ENCODE measurements around the gene FANK1.

The FANK1 gene

GRCh38 chr10:126013489-126014281 lies 117.3 kb downstream of the FANK1 start:
- Histone ChIP-seq H3K27me3 (ENCODE audit: insufficient read depth, low read length) (no peaks in the 10 kb centered on the region), H2BK5ac (ENCODE audit: low read depth, low read length, poor library complexity) (no peak overlapping the region), H3K23ac (ENCODE audit: low read length) (no peak overlapping the region), H3K9me3 (ENCODE audit: insufficient read depth, low read depth, low read length) (no peaks in the 10 kb centered on the region), H3K9ac (ENCODE audit: low read length) (no peak overlapping the region), H3K4me1 (ENCODE audit: control insufficient read depth in 1 of 2, insufficient read depth in 2 of 2, low read length in 2 of 2) (peaks cover 0 to 8% of the 10 kb centered on the region in 2 experiments), H3K79me1 (ENCODE audit: low read length) (no peaks in the 10 kb centered on the region), H3K27ac (ENCODE audit: low read depth, low read length) (no peak overlapping the region), H3K4ac (ENCODE audit: low read depth, low read length) (no peak overlapping the region), H4K12ac (ENCODE audit: low read depth, low read length) (no peak overlapping the region), H3K4me2 (ENCODE audit: low read length) (no peak overlapping the region), H2AFZ (ENCODE audit: insufficient read depth, low read length, poor library complexity) (no peak overlapping the region), H2BK120ac (ENCODE audit: insufficient read depth, low read length, poor library complexity) (no peak overlapping the region), H3K4me3 (ENCODE audit: low read depth, low read length) (no peak overlapping the region), H3K18ac (ENCODE audit: low read length) (no peak overlapping the region), H3K14ac (ENCODE audit: low read length) (no peak overlapping the region), H3K79me2 (ENCODE audit: control insufficient read depth, insufficient read depth, low read length, poor library complexity) (no peaks in the 10 kb centered on the region), H4K8ac (ENCODE audit: low read depth, low read length) (no peak overlapping the region), H3K36me3 (ENCODE audit: control insufficient read depth in 1 of 2, insufficient read depth in 2 of 2, low read length in 2 of 2) (peaks cover 2 to 3% of the 10 kb centered on the region in 2 experiments), H4K91ac (ENCODE audit: low read depth, low read length) (no peak overlapping the region), H2BK12ac (ENCODE audit: low read length) (no peak overlapping the region), H2AK5ac (ENCODE audit: low read length) (no peak overlapping the region)
- WGBS (ENCODE audit: extremely low coverage, insufficient coverage, insufficient read length) = no CpG with 5 or more reads among the region's 10 CpGs
- DNase-seq = no peak

GRCh38 chr10:126014309-126014708 lies 117.9 kb downstream of the FANK1 start:
- Histone ChIP-seq H3K4me3 (ENCODE audit: low read depth, low read length) (no peak overlapping the region), H2BK120ac (ENCODE audit: insufficient read depth, low read length, poor library complexity) (no peak overlapping the region), H3K9me3 (ENCODE audit: insufficient read depth, low read depth, low read length) (no peaks in the 10 kb centered on the region), H3K9ac (ENCODE audit: low read length) (no peak overlapping the region), H2BK5ac (ENCODE audit: low read depth, low read length, poor library complexity) (no peak overlapping the region), H3K27ac (ENCODE audit: low read depth, low read length) (no peak overlapping the region), H2AFZ (ENCODE audit: insufficient read depth, low read length, poor library complexity) (no peak overlapping the region), H3K23ac (ENCODE audit: low read length) (no peak overlapping the region), H4K8ac (ENCODE audit: low read depth, low read length) (no peak overlapping the region), H2AK5ac (ENCODE audit: low read length) (no peak overlapping the region), H3K4me1 (ENCODE audit: control insufficient read depth in 1 of 2, insufficient read depth in 2 of 2, low read length in 2 of 2) (peaks cover 0 to 8% of the 10 kb centered on the region in 2 experiments), H4K12ac (ENCODE audit: low read depth, low read length) (no peak overlapping the region), H3K36me3 (ENCODE audit: control insufficient read depth in 1 of 2, insufficient read depth in 2 of 2, low read length in 2 of 2) (peaks cover 2 to 3% of the 10 kb centered on the region in 2 experiments), H2BK12ac (ENCODE audit: low read length) (no peak overlapping the region), H3K27me3 (ENCODE audit: insufficient read depth, low read length) (no peaks in the 10 kb centered on the region), H3K14ac (ENCODE audit: low read length) (no peak overlapping the region), H3K79me2 (ENCODE audit: control insufficient read depth, insufficient read depth, low read length, poor library complexity) (no peaks in the 10 kb centered on the region), H3K79me1 (ENCODE audit: low read length) (no peaks in the 10 kb centered on the region), H3K4me2 (ENCODE audit: low read length) (no peak overlapping the region), H3K18ac (ENCODE audit: low read length) (no peak overlapping the region), H3K4ac (ENCODE audit: low read depth, low read length) (no peak overlapping the region), H4K91ac (ENCODE audit: low read depth, low read length) (no peak overlapping the region)
- WGBS (ENCODE audit: extremely low coverage, insufficient coverage, insufficient read length) = no CpG with 5 or more reads among the region's 7 CpGs
- DNase-seq = no peak

- Histone ChIP-seq H3K79me1 (ENCODE audit: low read length) (no peaks in the 10 kb centered on the region), H4K91ac (ENCODE audit: low read depth, low read length) (no peak overlapping the region), H3K79me2 (ENCODE audit: control insufficient read depth, insufficient read depth, low read length, poor library complexity) (no peaks in the 10 kb centered on the region), H3K4ac (ENCODE audit: low read depth, low read length) (no peak overlapping the region), H2BK120ac (ENCODE audit: insufficient read depth, low read length, poor library complexity) (no peak overlapping the region), H3K4me3 (ENCODE audit: low read depth, low read length) (no peak overlapping the region), H3K36me3 (ENCODE audit: control insufficient read depth in 1 of 2, insufficient read depth in 2 of 2, low read length in 2 of 2) (no peaks in the 10 kb centered on the region), H3K4me2 (ENCODE audit: low read length) (no peak overlapping the region), H2AFZ (ENCODE audit: insufficient read depth, low read length, poor library complexity) (no peak overlapping the region), H3K27me3 (ENCODE audit: insufficient read depth, low read length) (no peaks in the 10 kb centered on the region), H3K14ac (ENCODE audit: low read length) (no peak overlapping the region), H3K27ac (ENCODE audit: low read depth, low read length) (no peak overlapping the region), H3K4me1 (ENCODE audit: control insufficient read depth in 1 of 2, insufficient read depth in 2 of 2, low read length in 2 of 2) (peaks cover 0 to 8% of the 10 kb centered on the region in 2 experiments), H2BK5ac (ENCODE audit: low read depth, low read length, poor library complexity) (no peak overlapping the region), H3K18ac (ENCODE audit: low read length) (no peak overlapping the region), H3K9me3 (ENCODE audit: insufficient read depth, low read depth, low read length) (no peaks in the 10 kb centered on the region), H4K8ac (ENCODE audit: low read depth, low read length) (no peak overlapping the region), H2BK12ac (ENCODE audit: low read length) (no peak overlapping the region), H3K9ac (ENCODE audit: low read length) (no peak overlapping the region), H4K12ac (ENCODE audit: low read depth, low read length) (no peak overlapping the region), H3K23ac (ENCODE audit: low read length) (no peak overlapping the region), H2AK5ac (ENCODE audit: low read length) (no peak overlapping the region)
- no peak for DNase-seq
- WGBS (ENCODE audit: extremely low coverage, insufficient coverage, insufficient read length) = no CpG with 5 or more reads among the region's 3 CpGs
These were observed 119.0 kb downstream of the FANK1 start for GRCh38 chr10:126015413-126015812.

GRCh38 chr10:126016156-126016805 lies 119.9 kb downstream of the FANK1 start:
- no peak overlapping the region for H2BK12ac ChIP-seq (ENCODE audit: low read length)
- H3K27ac ChIP-seq (ENCODE audit: low read depth, low read length) = no peak overlapping the region
- H3K4me1 ChIP-seq (ENCODE audit: control insufficient read depth in 1 of 2, insufficient read depth in 2 of 2, low read length in 2 of 2) = peaks cover 0 to 8% of the 10 kb centered on the region in 2 experiments
- H3K4me2 ChIP-seq (ENCODE audit: low read length) = no peak overlapping the region
- H3K14ac ChIP-seq (ENCODE audit: low read length) = no peak overlapping the region
- no peaks in the 10 kb centered on the region for H3K79me1 ChIP-seq (ENCODE audit: low read length)
- no peak overlapping the region for H2AFZ ChIP-seq (ENCODE audit: insufficient read depth, low read length, poor library complexity)
- WGBS (ENCODE audit: extremely low coverage, insufficient coverage, insufficient read length) = no CpG with 5 or more reads among the region's 4 CpGs
- no peak overlapping the region for H2BK120ac ChIP-seq (ENCODE audit: insufficient read depth, low read length, poor library complexity)
- H3K18ac ChIP-seq (ENCODE audit: low read length) = no peak overlapping the region
- H3K4ac ChIP-seq (ENCODE audit: low read depth, low read length) = no peak overlapping the region
- H3K9ac ChIP-seq (ENCODE audit: low read length) = no peak overlapping the region
- H3K79me2 ChIP-seq (ENCODE audit: control insufficient read depth, insufficient read depth, low read length, poor library complexity) = no peaks in the 10 kb centered on the region
- no peak overlapping the region for H2AK5ac ChIP-seq (ENCODE audit: low read length)
- no peaks in the 10 kb centered on the region for H3K9me3 ChIP-seq (ENCODE audit: insufficient read depth, low read depth, low read length)
- H4K91ac ChIP-seq (ENCODE audit: low read depth, low read length) = no peak overlapping the region
- H3K36me3 ChIP-seq (ENCODE audit: control insufficient read depth in 1 of 2, insufficient read depth in 2 of 2, low read length in 2 of 2) = no peaks in the 10 kb centered on the region
- H4K12ac ChIP-seq (ENCODE audit: low read depth, low read length) = no peak overlapping the region
- DNase-seq = no peak
- H3K4me3 ChIP-seq (ENCODE audit: low read depth, low read length) = no peak overlapping the region
- no peak overlapping the region for H2BK5ac ChIP-seq (ENCODE audit: low read depth, low read length, poor library complexity)
- H3K23ac ChIP-seq (ENCODE audit: low read length) = no peak overlapping the region
- no peaks in the 10 kb centered on the region for H3K27me3 ChIP-seq (ENCODE audit: insufficient read depth, low read length)
- H4K8ac ChIP-seq (ENCODE audit: low read depth, low read length) = no peak overlapping the region

Measured in trophoblast cell (in vitro differentiated cells and primary cell).